Vagina (tissue), 2 donors: Measurements from ENCODE around the gene FAM151A.

Experiments
- CTCF ChIP-seq, 3 experiments: fragments of 450-650 bp in 2 of 3; fragments of 200-600 bp in 1 of 3; sonication (generic) in 1 of 3; IDR thresholded peaks; one replicate each; pipeline ENCODE4 v1.5.1; 2017 to 2019; ENCODE audit warnings: antibody characterized with exemption in 3 of 3, mild to moderate bottlenecking in 2 of 3, moderate library complexity in 2 of 3
- POLR2A ChIP-seq, 2 donors: fragments of 450-650 bp; IDR thresholded peaks; one replicate each; pipeline ENCODE4 v1.6.1; 2017; ENCODE audit warnings: antibody characterized with exemption in 2 of 2, mild to moderate bottlenecking in 2 of 2, moderate library complexity in 2 of 2
- POLR2AphosphoS5 ChIP-seq, 2 donors: sonication (generic); formaldehyde crosslinking; IDR thresholded peaks; one replicate each; pipeline ENCODE4 v1.9.0; 2017; ENCODE audit warnings: antibody characterized with exemption in 2 of 2, mild to moderate bottlenecking in 2 of 2, low read depth in 1 of 2; ENCODE audit not compliant: insufficient read depth in 1 of 2

- TF ChIP-seq CTCF (IDR thresholded peaks at IDR 0.05), result no peak
- TF ChIP-seq POLR2A (IDR thresholded peaks at IDR 0.05), result no peak
- no peak for TF ChIP-seq POLR2AphosphoS5 (IDR thresholded peaks at IDR 0.05; ENCODE audit: insufficient read depth in 1 of 2, low read depth in 1 of 2)
Observed at GRCh38 chr1:54575605-54576290, 47.6 kb downstream of the FAM151A start.
